GM23248 (cell line): Measurements from ENCODE around the gene NOTCH3. TPM values are rescaled to one million over a fixed set of nuclear protein-coding genes. Genes with fewer than 3 reads are reported as not detected.

ENCODE experiments used
- DNase-seq: peaks from one replicate; pipeline ENCODE4 v3.0.0-alpha.2; 2015
- H2AFZ ChIP-seq: fragments of 200-600 bp; sonication (generic); 2 replicates; pipeline ENCODE4 v1.6.1; 2016; ENCODE audit warnings: antibody characterized with exemption
- H3F3A ChIP-seq: fragments of 200-600 bp; sonication (generic); 2 replicates; pipeline ENCODE4 v1.6.1; 2016; ENCODE audit warnings: mild to moderate bottlenecking, antibody characterized with exemption, mixed run types; ENCODE audit not compliant: insufficient read depth
- H3K27ac ChIP-seq: fragments of 200-600 bp; sonication (generic); 2 replicates; pipeline ENCODE4 v1.5.1; 2016; ENCODE audit warnings: mild to moderate bottlenecking
- H3K27me3 ChIP-seq: fragments of 200-600 bp; sonication (generic); replicated peaks from 2 replicates; pipeline ENCODE4 v1.6.1; 2016; ENCODE audit warnings: mild to moderate bottlenecking; ENCODE audit not compliant: insufficient read depth
- H3K36me3 ChIP-seq: fragments of 200-600 bp; sonication (generic); 2 replicates; pipeline ENCODE4 v1.6.1; 2016; ENCODE audit warnings: low read depth, mild to moderate bottlenecking
- H3K4me1 ChIP-seq: fragments of 200-600 bp; sonication (generic); 2 replicates; pipeline ENCODE4 v1.6.1; 2016; ENCODE audit warnings: mild to moderate bottlenecking; ENCODE audit not compliant: insufficient read depth
- H3K4me2 ChIP-seq: fragments of 200-600 bp; sonication (generic); one replicate; pipeline ENCODE4 v1.6.1; 2016; ENCODE audit warnings: mild to moderate bottlenecking; ENCODE audit not compliant: unreplicated experiment
- H3K4me3 ChIP-seq: fragments of 200-600 bp; sonication (generic); 2 replicates; pipeline ENCODE4 v1.5.1; 2016; ENCODE audit warnings: mild to moderate bottlenecking
- H3K79me2 ChIP-seq: fragments of 200-600 bp; sonication (generic); 2 replicates; pipeline ENCODE4 v1.6.1; 2016; ENCODE audit warnings: mild to moderate bottlenecking; ENCODE audit not compliant: insufficient read depth
- H3K9ac ChIP-seq: fragments of 200-600 bp; sonication (generic); 2 replicates; pipeline ENCODE4 v1.6.1; 2016; ENCODE audit warnings: mild to moderate bottlenecking
- H3K9me2 ChIP-seq: fragments of 200-600 bp; sonication (generic); 2 replicates; pipeline ENCODE4 v1.6.1; 2016; ENCODE audit warnings: mixed run types, mild to moderate bottlenecking, moderate library complexity; ENCODE audit not compliant: insufficient read depth
- H3K9me3 ChIP-seq: fragments of 200-600 bp; sonication (generic); one replicate; pipeline ENCODE4 v1.6.1; 2017; ENCODE audit warnings: low read depth
- H4K20me1 ChIP-seq: fragments of 200-600 bp; sonication (generic); 2 replicates; pipeline ENCODE4 v1.6.0; 2016; ENCODE audit not compliant: insufficient read depth
- EZH2 ChIP-seq: fragments of 200-600 bp; sonication (generic); IDR thresholded peaks from 2 replicates; pipeline ENCODE4 v1.6.1; 2018; ENCODE audit warnings: antibody characterized with exemption, mild to moderate bottlenecking; ENCODE audit not compliant: insufficient read depth, poor library complexity, severe bottlenecking
- EZH2phosphoT487 ChIP-seq: fragments of 200-600 bp; sonication (generic); IDR thresholded peaks from 2 replicates; pipeline ENCODE4 v1.6.1; 2018; ENCODE audit warnings: antibody characterized with exemption, moderate library complexity, mild to moderate bottlenecking, low read depth; ENCODE audit not compliant: insufficient read depth
- WGBS, 2 experiments: methylation state at CpG; one replicate each; pipeline ENCODE4 v1.1.6; 2015 to 2017; ENCODE audit warnings: low lambda C conversion rate in 2 of 2, low coverage in 1 of 2; ENCODE audit errors: missing lambda C conversion rate in 2 of 2; 5-methylcytosine and 5-hydroxymethylcytosine counted together
- in situ Hi-C: fragments of 300-500 bp; cut with MboI; formaldehyde crosslinking; loops from 2 replicates; pipeline ENCODE4 v1.15.0; 2020
- polyA plus RNA-seq: library from polyadenylated mRNA; unstranded; fragments of >200 nt; fragmentation: Nextera tagmentation; extraction: Ambion mirVana; gene quantifications from 2 replicates; pipeline ENCODE4 v1.2.1, GENCODE V29; 2016
- total RNA-seq: library from RNA; depleted of rRNA; stranded (reverse); fragments of >200 nt; shearing (Covaris generic); gene quantifications from 2 replicates; pipeline ENCODE4 v1.2.3, GENCODE V29; 2014

Gene NOTCH3
- total and polyA plus RNA-seq, 2 experiments from 2014 or later = 16.0 to 66.9 TPM

DNA sequence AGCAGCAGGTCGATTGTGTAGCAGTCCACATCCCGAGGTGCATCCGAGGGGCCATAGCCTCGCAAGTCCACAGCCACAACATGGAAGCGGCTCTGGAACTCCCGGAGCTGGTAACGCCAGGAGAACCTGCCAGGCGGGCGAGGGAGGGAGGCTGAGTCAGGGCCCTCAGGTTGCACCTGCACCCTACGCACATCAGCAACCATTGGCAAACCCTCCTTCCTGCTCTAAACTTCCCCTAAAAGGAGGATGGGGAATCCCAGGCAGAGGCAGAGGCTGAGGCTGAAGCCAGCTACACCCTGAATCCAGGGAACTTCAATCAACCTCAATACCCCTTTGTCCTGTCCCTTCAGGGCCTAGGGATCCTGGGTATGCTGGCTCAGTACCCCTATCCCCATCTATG, 30.5 kb upstream of the NOTCH3 start:
- Histone ChIP-seq H2AFZ (no peak overlapping the region), H3K4me2 (no peak overlapping the region), H4K20me1 (no peaks in the 10 kb centered on the region), H3K9me2 (no peaks in the 10 kb centered on the region), H3K4me1 (no peaks in the 10 kb centered on the region), H3K4me3 (no peak overlapping the region), H3K79me2 (no peaks in the 10 kb centered on the region), H3F3A (peaks cover 22% of the 10 kb centered on the region), H3K9me3 (no peaks in the 10 kb centered on the region), H3K27ac (no peak overlapping the region), H3K36me3 (peaks cover 6% of the 10 kb centered on the region; the same call in 1 of the 2 replicates), H3K9ac (no peak overlapping the region), H3K27me3 (no peaks in the 10 kb centered on the region)
- 91 to 96% methylated on average over 10 of the region's 10 CpGs for WGBS, 2 experiments
- DNase-seq = no peak
- in situ Hi-C loops = no loop called here
- no peak for TF ChIP-seq EZH2
- TF ChIP-seq EZH2phosphoT487 = no peak

- WGBS, 2 experiments = 93 to 95% methylated on average over 7 of the region's 7 CpGs
- H3K79me2 ChIP-seq = no peaks in the 10 kb centered on the region
- in situ Hi-C loops = no loop called here
Observed at GRCh38 chr19:15227261-15227660, 26.5 kb upstream of the NOTCH3 start.

DNA sequence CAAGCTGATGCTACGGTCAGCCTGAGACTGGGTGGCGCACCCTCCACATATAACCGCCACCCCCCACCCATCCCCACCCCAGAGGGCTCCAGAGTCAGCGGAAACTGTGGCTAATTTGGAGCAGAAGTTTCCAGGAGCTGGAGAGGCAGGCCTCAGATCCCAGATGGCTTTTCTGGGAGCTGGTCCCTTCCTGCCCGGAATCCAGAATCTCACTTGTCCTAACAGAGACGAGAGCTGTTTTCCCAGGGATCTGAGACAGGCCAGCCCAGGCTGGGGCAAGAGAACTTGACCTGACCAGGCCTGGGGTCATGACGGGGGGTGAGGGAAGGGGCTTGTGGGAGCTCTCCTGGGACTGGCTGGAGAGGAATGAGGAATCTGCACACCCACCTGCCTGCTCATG, 25.0 kb upstream of the NOTCH3 start:
- Histone ChIP-seq H3K9me2 (no peaks in the 10 kb centered on the region), H3K4me1 (peaks cover 7% of the 10 kb centered on the region), H4K20me1 (no peaks in the 10 kb centered on the region), H3K79me2 (no peaks in the 10 kb centered on the region), H3K9ac (no peak overlapping the region), H3K27me3 (no peaks in the 10 kb centered on the region), H3K9me3 (no peaks in the 10 kb centered on the region), H3K4me3 (no peak overlapping the region), H3F3A (no peaks in the 10 kb centered on the region; the same call in 1 of the 2 replicates), H2AFZ (no peak overlapping the region), H3K27ac (no peak overlapping the region), H3K36me3 (no peaks in the 10 kb centered on the region), H3K4me2 (no peak overlapping the region)
- 59 to 76% methylated on average over 6 to 7 of the region's 7 CpGs for WGBS, 2 experiments
- no peak for TF ChIP-seq EZH2
- no peak for TF ChIP-seq EZH2phosphoT487
- in situ Hi-C loops = no loop called here
- DNase-seq = no peak

More at GRCh38 chr19:15227261-15227660, 26.5 kb upstream of the NOTCH3 start:
- Histone ChIP-seq H3K9ac (no peak overlapping the region), H2AFZ (no peak overlapping the region), H3F3A (no peaks in the 10 kb centered on the region; the same call in 1 of the 2 replicates), H4K20me1 (no peaks in the 10 kb centered on the region), H3K36me3 (no peaks in the 10 kb centered on the region), H3K4me3 (no peak overlapping the region), H3K27me3 (no peaks in the 10 kb centered on the region), H3K9me2 (no peaks in the 10 kb centered on the region), H3K4me1 (peaks cover 7% of the 10 kb centered on the region), H3K27ac (no peak overlapping the region), H3K9me3 (no peaks in the 10 kb centered on the region), H3K4me2 (no peak overlapping the region)
- no peak for DNase-seq
- TF ChIP-seq EZH2 (no peak), EZH2phosphoT487 (no peak)

DNA sequence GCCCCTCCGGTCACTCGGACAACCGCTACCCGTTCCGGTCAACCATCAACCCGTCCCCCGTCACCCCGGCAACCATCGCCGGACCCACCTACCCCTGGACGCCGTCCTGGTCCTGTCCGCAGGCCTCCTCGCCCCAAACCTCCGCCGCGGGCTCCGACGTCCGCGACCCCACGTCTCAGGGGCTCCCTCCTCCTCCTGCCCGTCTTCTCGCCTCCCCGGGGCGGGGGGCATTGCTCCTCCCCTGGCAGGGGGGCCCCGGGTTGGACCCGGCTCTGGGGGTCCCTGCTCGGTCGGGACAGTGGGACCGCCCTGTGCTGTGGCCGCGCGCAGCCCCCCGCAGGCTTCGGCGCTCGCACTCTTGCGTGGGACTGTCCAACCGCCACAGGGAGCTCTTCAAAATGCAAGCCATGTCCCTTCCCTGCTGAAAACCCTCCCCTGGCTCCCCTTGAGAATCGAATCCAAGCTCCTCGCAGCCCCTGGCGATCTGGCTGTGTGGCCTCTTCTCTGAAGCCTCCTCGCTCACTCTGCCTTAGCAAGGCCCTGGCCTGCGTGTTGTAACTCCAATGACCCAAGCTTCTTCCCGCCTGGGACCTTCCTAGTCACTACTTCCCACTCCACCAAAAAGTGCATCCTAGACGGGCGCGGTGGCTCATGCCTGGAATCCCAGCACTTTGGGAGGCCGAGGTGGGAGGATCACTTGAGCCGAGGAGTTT, 23.0 kb upstream of the NOTCH3 start:
- DNase-seq = peak; percentile 52
- H3K27ac ChIP-seq = peak overlapping the region; percentile 80
- H2AFZ ChIP-seq = peak overlapping the region; percentile 79
- H3K36me3 ChIP-seq = no peaks in the 10 kb centered on the region
- in situ Hi-C loops = no loop called here
- H3K4me1 ChIP-seq = peaks cover 7% of the 10 kb centered on the region
- no peaks in the 10 kb centered on the region for H3K79me2 ChIP-seq
- no peaks in the 10 kb centered on the region for H3K27me3 ChIP-seq
- TF ChIP-seq EZH2 (no peak), EZH2phosphoT487 (no peak)
- peak overlapping the region; percentile 73 for H3K4me3 ChIP-seq
- no peaks in the 10 kb centered on the region for H4K20me1 ChIP-seq
- no peaks in the 10 kb centered on the region; the same call in 1 of the 2 replicates for H3F3A ChIP-seq
- 15 to 19% methylated on average over 40 to 50 of the region's 51 CpGs for WGBS, 2 experiments
- no peaks in the 10 kb centered on the region for H3K9me2 ChIP-seq
- H3K9ac ChIP-seq = peak overlapping the region; percentile 86
- peak overlapping the region; percentile 67 for H3K4me2 ChIP-seq
- no peaks in the 10 kb centered on the region for H3K9me3 ChIP-seq
